Parathyroid adenoma (tissue), 2 donors: ENCODE measurements around the gene KCNH1.
"Not testable (repeated sequence)": the region's sequence is repeated elsewhere in the genome, so short reads cannot be mapped to it uniquely, and the experiment has no call there.

Source experiments
- H2AFZ ChIP-seq: fragments of 300-600 bp; sonication (generic); one replicate; pipeline ENCODE4 v1.7.0; 2017; ENCODE audit warnings: antibody characterized with exemption, mild to moderate bottlenecking
- H3K27ac ChIP-seq: fragments of 300-600 bp; sonication (generic); one replicate; pipeline ENCODE4 v1.7.0; 2017
- H3K27me3 ChIP-seq: fragments of 300-600 bp; sonication (generic); one replicate; pipeline ENCODE4 v1.7.0; 2017; ENCODE audit warnings: low read length; ENCODE audit not compliant: control insufficient read depth, insufficient read depth
- H3K36me3 ChIP-seq: fragments of 300-600 bp; sonication (generic); one replicate; pipeline ENCODE4 v1.7.0; 2017; ENCODE audit warnings: low read length; ENCODE audit not compliant: control insufficient read depth, insufficient read depth
- H3K4me1 ChIP-seq: fragments of 300-600 bp; sonication (generic); one replicate; pipeline ENCODE4 v1.7.0; 2017; ENCODE audit warnings: control low read depth
- H3K4me2 ChIP-seq: fragments of 300-600 bp; sonication (generic); one replicate; pipeline ENCODE4 v1.7.0; 2017; ENCODE audit warnings: low read length
- H3K4me3 ChIP-seq: fragments of 300-600 bp; sonication (generic); one replicate; pipeline ENCODE4 v1.7.0; 2017; ENCODE audit warnings: low read depth, low read length
- H3K79me2 ChIP-seq: fragments of 300-600 bp; sonication (generic); one replicate; pipeline ENCODE4 v1.7.0; 2017; ENCODE audit warnings: control low read depth
- H3K9ac ChIP-seq: fragments of 300-600 bp; sonication (generic); one replicate; pipeline ENCODE4 v1.7.0; 2017; ENCODE audit warnings: mild to moderate bottlenecking
- H3K9me3 ChIP-seq: fragments of 300-600 bp; sonication (generic); one replicate; pipeline ENCODE4 v1.7.0; 2017; ENCODE audit warnings: low read length; ENCODE audit not compliant: control insufficient read depth
- CTCF ChIP-seq: fragments of 300-600 bp; sonication (generic); IDR thresholded peaks from one replicate; pipeline ENCODE4 v1.7.0; 2017; ENCODE audit warnings: antibody characterized with exemption, mild to moderate bottlenecking
- donor health status: primary hyperparathyroidism.

Gene KCNH1

GRCh38 chr1:211068976-211069375 lies 65.0 kb downstream of the KCNH1 start:
- H3K4me3 ChIP-seq = no peak overlapping the region
- H3K4me2 ChIP-seq = no peak overlapping the region
- no peaks in the 10 kb centered on the region for H3K4me1 ChIP-seq
- H3K27me3 ChIP-seq = no peaks in the 10 kb centered on the region
- no peak overlapping the region for H2AFZ ChIP-seq
- no peak overlapping the region for H3K27ac ChIP-seq
- H3K9me3 ChIP-seq = no peaks in the 10 kb centered on the region
- H3K9ac ChIP-seq = no peak overlapping the region
- no peaks in the 10 kb centered on the region for H3K79me2 ChIP-seq
- no peaks in the 10 kb centered on the region for H3K36me3 ChIP-seq
- TF ChIP-seq CTCF = no peak

- Histone ChIP-seq H3K27ac (no peak overlapping the region), H3K4me1 (no peaks in the 10 kb centered on the region), H3K9me3 (peaks cover 4% of the 10 kb centered on the region), H3K79me2 (no peaks in the 10 kb centered on the region), H3K4me2 (no peak overlapping the region), H2AFZ (no peak overlapping the region), H3K27me3 (no peaks in the 10 kb centered on the region), H3K4me3 (no peak overlapping the region), H3K9ac (no peak overlapping the region), H3K36me3 (no peaks in the 10 kb centered on the region)
- TF ChIP-seq CTCF = no peak
These were observed 67.1 kb downstream of the KCNH1 start for GRCh38 chr1:211066781-211067384.

- H3K4me2 ChIP-seq, H3K27me3 ChIP-seq, H3K4me3 ChIP-seq, H3K36me3 ChIP-seq, H3K9me3 ChIP-seq, H3K79me2 ChIP-seq, H2AFZ ChIP-seq, H3K27ac ChIP-seq, H3K4me1 ChIP-seq, H3K9ac ChIP-seq: not testable (repeated sequence)
These were observed 92.1 kb downstream of the KCNH1 start for GRCh38 chr1:211041838-211042237.

GRCh38 chr1:211037095-211037494 lies 96.9 kb downstream of the KCNH1 start:
- TF ChIP-seq CTCF = no peak
- Histone ChIP-seq H2AFZ (no peak overlapping the region), H3K27me3 (no peaks in the 10 kb centered on the region), H3K4me2 (no peak overlapping the region), H3K9ac (no peak overlapping the region), H3K9me3 (no peaks in the 10 kb centered on the region), H3K27ac (no peak overlapping the region), H3K79me2 (no peaks in the 10 kb centered on the region), H3K36me3 (no peaks in the 10 kb centered on the region), H3K4me1 (no peaks in the 10 kb centered on the region), H3K4me3 (no peak overlapping the region)

GRCh38 chr1:211036381-211037060 lies 97.4 kb downstream of the KCNH1 start:
- Histone ChIP-seq H3K27me3 (no peaks in the 10 kb centered on the region), H2AFZ (no peak overlapping the region), H3K27ac (no peak overlapping the region), H3K4me1 (no peaks in the 10 kb centered on the region), H3K36me3 (no peaks in the 10 kb centered on the region), H3K9ac (no peak overlapping the region), H3K4me2 (no peak overlapping the region), H3K79me2 (no peaks in the 10 kb centered on the region), H3K9me3 (no peaks in the 10 kb centered on the region), H3K4me3 (no peak overlapping the region)
- no peak for TF ChIP-seq CTCF
